Hypothalamus (tissue), 51 donors: ENCODE measurements around the gene MKKS.
"Not testable (repeated sequence)": the region's sequence is repeated elsewhere in the genome, so short reads cannot be mapped to it uniquely, and the experiment has no call there.

ENCODE experiments used
- DNase-seq, 51 donors: peaks; one replicate each; lab custom pipeline; 2025; lab: John Stamatoyannopoulos, UW

Gene MKKS

DNA sequence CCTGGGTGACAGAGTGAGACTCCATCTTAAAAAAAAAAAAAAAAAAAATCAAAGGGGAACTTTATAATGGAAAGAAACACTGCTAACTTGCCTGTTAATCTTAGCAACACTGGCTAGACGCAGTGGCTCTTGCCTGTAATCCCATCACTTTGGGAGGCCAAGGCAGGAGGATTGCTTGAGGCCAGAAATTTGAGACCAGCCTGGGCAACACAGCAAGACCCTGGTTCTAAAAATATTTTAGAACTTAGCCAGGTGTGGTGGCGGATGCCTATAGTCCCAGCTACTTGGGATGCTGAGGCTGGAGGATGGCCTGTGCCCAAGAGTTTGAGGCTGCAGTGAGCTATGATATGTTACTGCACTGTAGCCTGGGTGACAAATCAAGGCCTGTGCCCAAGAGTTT, 16.8 kb downstream of the MKKS start:
- not testable (repeated sequence) for DNase-seq

DNA sequence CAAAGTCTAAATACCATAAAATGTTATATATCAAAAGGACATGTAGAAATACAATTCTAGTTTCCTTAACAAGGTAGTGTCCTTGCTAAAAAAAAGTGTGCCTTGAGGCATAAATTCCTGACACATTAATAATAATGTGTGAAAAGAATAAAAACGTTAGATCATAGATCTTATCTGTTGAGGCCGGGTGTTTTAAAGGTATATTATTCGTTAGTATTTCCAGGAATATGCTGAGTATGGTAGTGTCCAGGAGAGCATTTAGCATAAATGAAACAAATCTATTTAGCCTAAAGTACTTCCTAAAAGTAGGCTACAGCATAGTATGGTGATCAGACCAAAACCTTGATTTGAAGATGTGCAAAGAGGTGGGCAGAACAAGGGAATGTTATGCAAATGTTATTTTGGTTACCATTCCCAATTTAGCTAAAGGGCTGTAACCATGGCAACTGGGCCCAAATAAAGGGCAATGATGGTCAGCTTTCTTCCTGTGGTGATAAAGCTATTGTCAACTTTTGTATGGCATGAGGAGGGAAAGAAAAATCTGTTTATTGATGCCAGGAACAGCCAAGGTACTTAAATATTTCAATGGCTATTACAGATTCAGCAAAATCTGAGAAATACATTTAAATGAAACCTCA, 18.9 kb downstream of the MKKS start:
- DNase-seq = no peak

GRCh38 chr20:10412591-10413408, 21.2 kb downstream of the MKKS start:
- DNase-seq = no peak

- DNase-seq = no peak
These were observed 22.3 kb downstream of the MKKS start for GRCh38 chr20:10411673-10412072.

GRCh38 chr20:10408108-10408813, 25.8 kb downstream of the MKKS start:
- DNase-seq = no peak

DNA sequence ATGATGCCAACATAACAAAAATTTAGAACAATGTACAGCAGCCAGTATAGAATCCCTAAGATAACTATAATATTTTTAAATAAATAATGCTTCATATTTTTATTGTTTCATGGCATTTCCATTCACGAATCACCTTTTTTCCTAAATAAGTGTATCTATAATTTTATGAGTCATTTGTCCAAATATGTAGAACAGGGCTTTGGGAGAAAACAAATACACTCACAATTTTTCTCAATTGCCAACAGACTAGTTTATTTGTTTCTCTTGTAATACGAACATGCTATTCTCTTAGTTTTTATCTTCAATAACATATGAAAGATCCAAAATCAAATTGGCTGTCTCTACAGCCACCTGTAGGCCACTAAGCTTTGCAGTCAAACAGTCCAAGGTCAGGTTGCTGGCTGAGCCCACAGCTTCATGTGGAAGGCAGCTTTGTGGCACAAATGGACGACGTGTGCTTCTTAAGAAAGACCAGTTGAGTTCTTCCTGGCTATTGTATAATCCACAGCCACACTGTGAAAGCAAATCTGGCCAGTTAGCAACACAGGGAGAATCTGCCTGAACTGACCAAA, 29.0 kb downstream of the MKKS start:
- DNase-seq = no peak

GRCh38 chr20:10404023-10404628, 29.9 kb downstream of the MKKS start:
- DNase-seq = no peak

- DNase-seq = no peak
These were observed 30.9 kb downstream of the MKKS start for GRCh38 chr20:10402938-10403608.

- no peak for DNase-seq
These were observed 35.1 kb downstream of the MKKS start for GRCh38 chr20:10398834-10399369.

- not testable (repeated sequence) for DNase-seq
These were observed 39.3 kb downstream of the MKKS start for GRCh38 chr20:10394752-10395151.

DNA sequence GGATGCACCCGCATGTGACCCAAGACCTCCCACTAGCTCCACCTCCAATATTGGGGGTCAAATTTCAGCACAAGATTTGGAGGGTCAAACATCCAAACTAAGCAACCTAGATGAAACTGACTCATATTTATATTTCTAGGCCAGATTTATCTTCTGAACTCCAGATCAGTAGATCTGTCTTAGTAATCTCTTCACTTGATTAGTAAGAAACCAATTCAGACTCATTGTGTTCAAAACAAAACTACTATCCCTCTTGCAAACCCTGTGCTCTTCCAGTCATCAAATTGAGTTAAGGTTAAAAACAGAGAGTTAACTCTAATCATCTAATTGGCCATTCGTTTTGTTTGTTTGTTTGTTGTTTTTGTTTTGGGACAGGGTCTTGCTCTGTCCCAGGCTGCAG, 43.3 kb downstream of the MKKS start:
- no peak for DNase-seq

DNA sequence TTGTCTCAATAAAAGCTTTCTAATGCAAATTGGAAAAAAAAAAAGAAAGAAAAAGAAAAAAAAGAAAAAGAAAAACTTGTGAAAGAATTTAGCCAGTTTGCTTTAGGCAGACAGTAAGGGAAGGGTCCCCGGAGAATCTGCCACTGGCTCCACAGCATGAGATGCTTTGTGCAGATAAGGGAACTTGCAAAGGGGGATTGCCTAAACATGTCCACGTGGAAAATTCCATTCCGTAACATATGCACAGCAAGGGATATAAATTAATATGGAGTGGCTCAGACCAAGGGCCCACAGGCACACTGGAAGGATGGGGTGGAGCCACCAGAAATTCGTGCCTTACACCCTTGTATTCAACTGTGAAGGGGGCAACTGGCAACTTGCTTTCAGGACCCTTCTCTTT, 45.4 kb downstream of the MKKS start:
- no peak for DNase-seq

DNA sequence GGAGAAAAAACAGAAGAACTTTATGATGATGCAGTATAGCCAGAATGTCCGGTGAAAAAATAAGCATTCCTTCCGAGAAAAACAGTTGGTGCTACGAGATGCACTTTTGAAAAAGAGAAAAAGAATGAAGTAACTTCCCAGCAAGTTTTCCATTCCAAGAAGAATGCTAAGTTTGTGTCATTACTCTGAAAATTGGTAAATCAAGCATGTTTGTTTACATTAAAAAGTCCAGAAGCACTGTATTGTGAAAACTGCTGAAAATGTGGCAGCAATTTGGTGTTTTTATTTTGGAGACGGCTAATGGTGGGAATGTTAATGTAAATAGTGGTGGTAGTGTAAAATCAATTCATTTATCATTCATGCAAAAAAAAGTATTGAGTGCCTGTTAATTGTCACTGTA, 46.3 kb downstream of the MKKS start:
- no peak for DNase-seq

DNA sequence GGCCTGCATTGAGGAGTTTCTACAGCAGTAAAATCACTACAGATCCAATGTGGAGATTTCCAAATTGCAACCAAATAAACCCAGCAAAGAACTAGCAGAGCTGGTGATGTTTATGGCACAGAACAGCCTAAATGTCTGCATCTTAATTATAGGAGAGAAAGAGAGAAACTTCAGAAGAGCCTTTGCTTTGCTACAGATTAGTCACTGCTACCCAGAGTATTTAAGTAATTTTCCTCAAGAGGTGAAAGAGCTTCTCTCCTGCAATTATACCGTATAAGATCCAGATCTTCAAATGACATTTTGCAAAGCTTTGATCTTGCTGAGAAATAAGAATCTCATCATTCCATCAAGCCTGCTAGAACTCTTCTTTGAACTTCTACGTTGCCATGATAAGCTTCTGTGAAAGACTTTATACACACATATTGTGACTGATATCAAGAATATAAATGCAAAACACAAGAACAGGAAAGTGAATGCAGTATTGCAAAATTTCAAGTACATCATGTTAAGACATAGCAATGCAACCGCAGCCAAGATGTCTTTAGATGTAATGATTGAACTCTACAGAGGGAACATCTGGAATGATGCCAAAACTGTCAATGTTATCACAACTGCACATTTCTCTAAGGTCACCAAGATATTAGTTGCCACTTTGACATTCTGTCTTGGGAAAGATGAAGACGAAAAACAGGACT, 48.0 kb downstream of the MKKS start:
- no peak for DNase-seq

DNA sequence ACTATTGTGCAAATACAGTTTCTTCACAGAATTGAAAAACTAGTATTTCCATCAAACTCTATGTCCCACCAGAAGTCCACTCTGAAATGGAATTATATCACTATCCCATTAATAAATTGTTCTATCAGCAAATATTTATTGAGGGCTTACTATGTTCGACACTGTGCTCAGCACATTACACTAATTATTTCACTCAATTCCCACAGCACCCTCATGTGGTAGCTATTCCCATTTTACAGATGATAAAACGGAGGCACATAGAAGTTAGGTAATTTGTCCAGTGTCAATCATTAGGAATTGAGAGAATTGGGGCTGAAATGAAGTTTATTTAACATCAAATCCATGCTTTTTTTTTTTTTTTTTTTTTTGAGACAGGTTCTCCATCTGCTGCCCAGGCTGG, 52.5 kb downstream of the MKKS start:
- DNase-seq = no peak

DNA sequence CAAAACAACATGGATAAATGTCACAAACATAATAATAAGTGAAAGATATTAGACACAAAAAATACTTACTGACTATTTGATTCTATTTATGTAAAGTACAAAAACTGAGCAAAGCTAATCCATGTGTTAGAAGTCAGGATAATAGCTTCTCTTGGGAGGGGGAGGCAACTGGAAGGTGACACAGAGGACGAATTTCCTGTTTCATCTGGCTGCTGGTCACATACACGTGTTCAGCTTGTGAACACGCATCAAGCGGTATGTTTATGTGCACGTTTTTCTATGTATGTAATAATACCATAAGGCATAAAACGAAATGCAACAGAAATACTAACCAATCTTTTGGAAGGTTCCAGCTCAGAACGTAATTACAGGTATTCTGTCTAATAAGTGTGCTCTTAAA, 54.3 kb downstream of the MKKS start:
- DNase-seq = no peak

- no peak for DNase-seq
These were observed 57.5 kb downstream of the MKKS start for GRCh38 chr20:10376270-10377075.

DNA sequence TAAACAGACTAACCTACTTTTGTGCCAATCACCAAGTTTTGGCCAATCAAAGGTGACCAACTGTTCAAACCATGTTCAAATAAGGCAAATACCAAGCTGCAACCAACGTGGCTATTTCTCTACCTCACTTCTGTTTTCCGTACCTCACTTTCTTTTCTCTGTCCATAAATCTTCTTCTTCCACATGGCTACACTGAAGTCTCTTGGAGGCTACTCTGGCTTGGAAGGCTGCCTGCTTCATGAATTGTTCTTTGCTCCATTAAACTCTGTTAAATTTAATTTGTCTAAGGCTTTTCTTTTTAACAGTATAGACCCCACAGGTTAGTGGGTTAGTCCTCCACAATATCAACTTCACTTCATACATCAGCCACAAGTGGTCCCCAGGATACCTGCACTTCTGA, 58.8 kb downstream of the MKKS start:
- no peak for DNase-seq

GRCh38 chr20:10374036-10374435, 60.0 kb downstream of the MKKS start:
- no peak for DNase-seq
